GM12891 (cell line): ENCODE measurements around the gene TMEM259.

Experiments
- PAX5 ChIP-seq: IDR thresholded peaks from 2 replicates; pipeline ENCODE4 v1.6.1; 2011; ENCODE audit warnings: low read length, moderate library complexity, mild to moderate bottlenecking; ENCODE audit not compliant: insufficient read depth, severe bottlenecking
- POLR2A ChIP-seq: IDR thresholded peaks from 2 replicates; pipeline ENCODE4 v1.6.1; 2011; ENCODE audit warnings: low read depth, low read length, control low read depth
- POLR2AphosphoS5 ChIP-seq: IDR thresholded peaks from 2 replicates; pipeline ENCODE4 v1.6.1; 2011; ENCODE audit warnings: low read depth, low read length, control low read depth
- POU2F2 ChIP-seq: IDR thresholded peaks from 2 replicates; pipeline ENCODE4 v1.6.1; 2011; ENCODE audit warnings: low read depth, mild to moderate bottlenecking, control low read depth, low read length, moderate library complexity
- TAF1 ChIP-seq: IDR thresholded peaks from 2 replicates; pipeline ENCODE4 v1.6.1; 2011; ENCODE audit warnings: low read depth, low read length, control low read depth

- TF ChIP-seq POLR2A: no peak
- no peak for TF ChIP-seq TAF1
- no peak for TF ChIP-seq POLR2AphosphoS5
- TF ChIP-seq POU2F2: no peak
- TF ChIP-seq PAX5: no peak
Observed at GRCh38 chr19:993361-993830, 27.5 kb downstream of the TMEM259 start.
